Measurements from ENCODE around the gene GABBR2. TPM values are rescaled to one million over a fixed set of nuclear protein-coding genes. Genes with fewer than 3 reads are reported as not detected.

The GABBR2 gene
- total and polyA plus RNA-seq, 9 of the 15 experiments (the other 6 are each of a cell fraction or from before 2014, with no cell fraction given) = 0.15 to 1.9 (median 0.32) TPM

DNA sequence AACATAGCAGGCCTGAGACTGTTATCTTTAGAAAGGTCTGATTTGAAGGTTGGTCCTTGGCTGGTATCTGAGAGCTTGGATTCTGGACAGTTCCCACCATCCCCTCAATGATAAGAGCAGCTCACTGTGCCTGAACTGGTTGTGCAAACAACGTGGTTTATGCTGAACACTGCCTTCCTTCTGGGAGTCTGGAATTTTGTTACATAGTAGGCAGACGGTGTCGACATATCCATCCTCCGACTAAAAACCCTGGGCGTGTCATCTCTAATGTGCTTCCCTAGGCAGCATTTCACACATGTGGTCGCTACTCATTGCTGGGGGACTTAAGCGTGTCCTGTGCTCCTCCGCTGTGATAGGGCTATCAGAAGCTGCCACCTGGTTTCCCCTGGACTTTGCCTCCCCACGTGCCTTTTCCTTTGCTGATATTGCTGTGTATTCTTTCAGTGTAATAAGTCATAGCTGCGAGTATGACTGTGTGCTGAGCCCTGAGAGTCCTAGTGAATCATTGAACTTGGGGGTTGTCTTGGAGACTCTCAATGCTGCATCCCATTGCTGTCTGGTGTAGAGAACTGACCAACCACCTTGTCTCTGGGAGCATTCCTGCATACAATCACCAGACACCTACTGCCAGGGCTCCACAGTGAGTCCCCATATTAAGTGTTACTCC is 334.2 kb downstream of the GABBR2 start (continued):
- TF ChIP-seq, protein P1, sequence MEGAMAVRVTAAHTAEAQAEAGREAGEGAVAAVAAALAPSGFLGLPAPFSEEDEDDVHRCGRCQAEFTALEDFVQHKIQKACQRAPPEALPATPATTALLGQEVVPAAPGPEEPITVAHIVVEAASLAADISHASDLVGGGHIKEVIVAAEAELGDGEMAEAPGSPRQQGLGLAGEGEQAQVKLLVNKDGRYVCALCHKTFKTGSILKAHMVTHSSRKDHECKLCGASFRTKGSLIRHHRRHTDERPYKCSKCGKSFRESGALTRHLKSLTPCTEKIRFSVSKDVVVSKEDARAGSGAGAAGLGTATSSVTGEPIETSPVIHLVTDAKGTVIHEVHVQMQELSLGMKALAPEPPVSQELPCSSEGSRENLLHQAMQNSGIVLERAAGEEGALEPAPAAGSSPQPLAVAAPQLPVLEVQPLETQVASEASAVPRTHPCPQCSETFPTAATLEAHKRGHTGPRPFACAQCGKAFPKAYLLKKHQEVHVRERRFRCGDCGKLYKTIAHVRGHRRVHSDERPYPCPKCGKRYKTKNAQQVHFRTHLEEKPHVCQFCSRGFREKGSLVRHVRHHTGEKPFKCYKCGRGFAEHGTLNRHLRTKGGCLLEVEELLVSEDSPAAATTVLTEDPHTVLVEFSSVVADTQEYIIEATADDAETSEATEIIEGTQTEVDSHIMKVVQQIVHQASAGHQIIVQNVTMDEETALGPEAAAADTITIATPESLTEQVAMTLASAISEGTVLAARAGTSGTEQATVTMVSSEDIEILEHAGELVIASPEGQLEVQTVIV (CRISPR knock-in tag; IDR thresholded peaks at IDR 0.05; ENCODE audit: borderline replicate concordance) = no peak
- TF ChIP-seq, protein P2, sequence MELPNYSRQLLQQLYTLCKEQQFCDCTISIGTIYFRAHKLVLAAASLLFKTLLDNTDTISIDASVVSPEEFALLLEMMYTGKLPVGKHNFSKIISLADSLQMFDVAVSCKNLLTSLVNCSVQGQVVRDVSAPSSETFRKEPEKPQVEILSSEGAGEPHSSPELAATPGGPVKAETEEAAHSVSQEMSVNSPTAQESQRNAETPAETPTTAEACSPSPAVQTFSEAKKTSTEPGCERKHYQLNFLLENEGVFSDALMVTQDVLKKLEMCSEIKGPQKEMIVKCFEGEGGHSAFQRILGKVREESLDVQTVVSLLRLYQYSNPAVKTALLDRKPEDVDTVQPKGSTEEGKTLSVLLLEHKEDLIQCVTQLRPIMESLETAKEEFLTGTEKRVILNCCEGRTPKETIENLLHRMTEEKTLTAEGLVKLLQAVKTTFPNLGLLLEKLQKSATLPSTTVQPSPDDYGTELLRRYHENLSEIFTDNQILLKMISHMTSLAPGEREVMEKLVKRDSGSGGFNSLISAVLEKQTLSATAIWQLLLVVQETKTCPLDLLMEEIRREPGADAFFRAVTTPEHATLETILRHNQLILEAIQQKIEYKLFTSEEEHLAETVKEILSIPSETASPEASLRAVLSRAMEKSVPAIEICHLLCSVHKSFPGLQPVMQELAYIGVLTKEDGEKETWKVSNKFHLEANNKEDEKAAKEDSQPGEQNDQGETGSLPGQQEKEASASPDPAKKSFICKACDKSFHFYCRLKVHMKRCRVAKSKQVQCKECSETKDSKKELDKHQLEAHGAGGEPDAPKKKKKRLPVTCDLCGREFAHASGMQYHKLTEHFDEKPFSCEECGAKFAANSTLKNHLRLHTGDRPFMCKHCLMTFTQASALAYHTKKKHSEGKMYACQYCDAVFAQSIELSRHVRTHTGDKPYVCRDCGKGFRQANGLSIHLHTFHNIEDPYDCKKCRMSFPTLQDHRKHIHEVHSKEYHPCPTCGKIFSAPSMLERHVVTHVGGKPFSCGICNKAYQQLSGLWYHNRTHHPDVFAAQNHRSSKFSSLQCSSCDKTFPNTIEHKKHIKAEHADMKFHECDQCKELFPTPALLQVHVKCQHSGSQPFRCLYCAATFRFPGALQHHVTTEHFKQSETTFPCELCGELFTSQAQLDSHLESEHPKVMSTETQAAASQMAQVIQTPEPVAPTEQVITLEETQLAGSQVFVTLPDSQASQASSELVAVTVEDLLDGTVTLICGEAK (IDR thresholded peaks at IDR 0.05) = peak; percentile 21; the same call in 1 of the 2 replicates
- TF ChIP-seq, protein P2 (CRISPR knock-in tag; IDR thresholded peaks at IDR 0.05) = no peak
- TF ChIP-seq MTA2 (IDR thresholded peaks at IDR 0.05; ENCODE audit: low read depth) (peak; percentile 84), USF2 (CRISPR knock-in tag; IDR thresholded peaks at IDR 0.05) (peak; percentile 70), ZKSCAN1 (IDR thresholded peaks at IDR 0.05; ENCODE audit: low read depth, low read length) (peak; percentile 85; the same call in 1 of the 2 replicates), TAF1 (IDR thresholded peaks at IDR 0.05; ENCODE audit: control insufficient read depth, extremely low read depth, insufficient read depth, low read length, severe bottlenecking) (peak; percentile 28), CBX3 (IDR thresholded peaks at IDR 0.05; ENCODE audit: borderline replicate concordance in 1 of 2, low read length in 2 of 2) (no peak), ZSCAN29 (IDR thresholded peaks at IDR 0.05) (no peak), CBFA2T3 (IDR thresholded peaks at IDR 0.05) (peak; percentile 98)
- TF ChIP-seq, protein P3, sequence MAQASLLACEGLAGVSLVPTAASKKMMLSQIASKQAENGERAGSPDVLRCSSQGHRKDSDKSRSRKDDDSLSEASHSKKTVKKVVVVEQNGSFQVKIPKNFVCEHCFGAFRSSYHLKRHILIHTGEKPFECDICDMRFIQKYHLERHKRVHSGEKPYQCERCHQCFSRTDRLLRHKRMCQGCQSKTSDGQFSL (CRISPR knock-in tag; IDR thresholded peaks at IDR 0.05) = no peak
- TF ChIP-seq, protein P3 (tag; IDR thresholded peaks at IDR 0.05) = no peak
- TF ChIP-seq, protein P4, sequence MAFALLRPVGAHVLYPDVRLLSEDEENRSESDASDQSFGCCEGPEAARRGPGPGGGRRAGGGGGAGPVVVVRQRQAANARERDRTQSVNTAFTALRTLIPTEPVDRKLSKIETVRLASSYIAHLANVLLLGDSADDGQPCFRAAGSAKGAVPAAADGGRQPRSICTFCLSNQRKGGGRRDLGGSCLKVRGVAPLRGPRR (CRISPR knock-in tag; IDR thresholded peaks at IDR 0.05) = no peak

Data from K562 (cell line).